CD8-positive, alpha-beta memory T cell (primary cell): ENCODE data around the gene SRXN1. TPM values are rescaled to one million over a fixed set of nuclear protein-coding genes. Genes with fewer than 3 reads are reported as not detected.

Source experiments
- CTCF ChIA-PET: fragments of 350-600 bp; sonication (Branson Sonifier 250); formaldehyde crosslinking; loops from one replicate; lab custom pipeline; 2021; ENCODE audit warnings: antibody characterized with exemption; lab: Charles Lee
- POLR2A ChIA-PET: fragments of 350-600 bp; sonication (Branson Sonifier 250); formaldehyde crosslinking; loops from one replicate; lab custom pipeline; 2021; ENCODE audit warnings: antibody characterized with exemption; lab: Charles Lee
- DNase-seq, 5 donors: peaks; one replicate each; pipeline versions ENCODE4 v3.0.0 to v3.0.0-alpha.2; 2020 to 2022; ENCODE audit warnings: mixed read lengths in 1 of 5
- H3K27ac ChIP-seq: one replicate; pipeline ENCODE4 v1.7.0; 2013; ENCODE audit warnings: low read depth, mild to moderate bottlenecking, low read length, moderate library complexity
- H3K27me3 ChIP-seq: 2 replicates; pipeline ENCODE4 v1.7.0; 2013; ENCODE audit warnings: low read length, mild to moderate bottlenecking; ENCODE audit not compliant: insufficient read depth, poor library complexity, severe bottlenecking
- H3K36me3 ChIP-seq: 2 replicates; pipeline ENCODE4 v1.7.0; 2013; ENCODE audit warnings: mild to moderate bottlenecking, low read length, moderate library complexity; ENCODE audit not compliant: insufficient read depth
- H3K4me1 ChIP-seq: 2 replicates; pipeline ENCODE4 v1.7.0; 2013; ENCODE audit warnings: mild to moderate bottlenecking, low read length, moderate library complexity; ENCODE audit not compliant: insufficient read depth
- H3K4me3 ChIP-seq: 2 replicates; pipeline ENCODE4 v1.7.0; 2013; ENCODE audit warnings: mild to moderate bottlenecking, low read length
- H3K9me3 ChIP-seq: 2 replicates; pipeline ENCODE4 v1.7.0; 2013; ENCODE audit warnings: mild to moderate bottlenecking, low read length
- H3K27ac Mint-ChIP-seq, 8 donors: one replicate each; pipeline ENCODE4 v1.8.0; 2020 to 2021; ENCODE audit warnings: mixed read lengths in 8 of 8, mild to moderate bottlenecking in 6 of 8, inconsistent platforms in 3 of 8, moderate library complexity in 3 of 8
- H3K27me3 Mint-ChIP-seq, 2 donors: one replicate each; pipeline ENCODE4 v1.8.0; 2020 to 2021; ENCODE audit warnings: mixed read lengths in 2 of 2, mild to moderate bottlenecking in 1 of 2, moderate library complexity in 1 of 2
- H3K36me3 Mint-ChIP-seq, 3 donors: one replicate each; pipeline ENCODE4 v1.8.0; 2020 to 2021; ENCODE audit warnings: mixed read lengths in 3 of 3, inconsistent platforms in 1 of 3, mild to moderate bottlenecking in 1 of 3
- H3K4me1 Mint-ChIP-seq, 3 donors: one replicate each; pipeline ENCODE4 v1.8.0; 2020 to 2021; ENCODE audit warnings: mixed read lengths in 3 of 3, inconsistent platforms in 1 of 3, mild to moderate bottlenecking in 1 of 3
- H3K4me3 Mint-ChIP-seq, 7 donors: one replicate each; pipeline ENCODE4 v1.8.0; 2020 to 2021; ENCODE audit warnings: mixed read lengths in 7 of 7, mild to moderate bottlenecking in 6 of 7, moderate library complexity in 4 of 7, inconsistent platforms in 2 of 7
- H3K9me3 Mint-ChIP-seq, 5 donors: one replicate each; pipeline ENCODE4 v1.8.0; 2020 to 2022; ENCODE audit warnings: mixed read lengths in 5 of 5, mild to moderate bottlenecking in 3 of 5, moderate library complexity in 2 of 5, inconsistent platforms in 1 of 5
- polyA plus RNA-seq: library from polyadenylated mRNA; unstranded; fragments of 300-500 nt; fragmentation: Illumina TruSeq; gene quantifications from one replicate; pipeline ENCODE4 v1.2.3, GENCODE V29; 2021
- total RNA-seq, 2 experiments: library from RNA; stranded (reverse); gene quantifications; one replicate each; pipeline ENCODE4 v1.2.3, GENCODE V29; 2021

The SRXN1 gene
- total and polyA plus RNA-seq, 3 experiments from 2014 or later = 20.3 to 26.3 (median 25.9) TPM

DNA sequence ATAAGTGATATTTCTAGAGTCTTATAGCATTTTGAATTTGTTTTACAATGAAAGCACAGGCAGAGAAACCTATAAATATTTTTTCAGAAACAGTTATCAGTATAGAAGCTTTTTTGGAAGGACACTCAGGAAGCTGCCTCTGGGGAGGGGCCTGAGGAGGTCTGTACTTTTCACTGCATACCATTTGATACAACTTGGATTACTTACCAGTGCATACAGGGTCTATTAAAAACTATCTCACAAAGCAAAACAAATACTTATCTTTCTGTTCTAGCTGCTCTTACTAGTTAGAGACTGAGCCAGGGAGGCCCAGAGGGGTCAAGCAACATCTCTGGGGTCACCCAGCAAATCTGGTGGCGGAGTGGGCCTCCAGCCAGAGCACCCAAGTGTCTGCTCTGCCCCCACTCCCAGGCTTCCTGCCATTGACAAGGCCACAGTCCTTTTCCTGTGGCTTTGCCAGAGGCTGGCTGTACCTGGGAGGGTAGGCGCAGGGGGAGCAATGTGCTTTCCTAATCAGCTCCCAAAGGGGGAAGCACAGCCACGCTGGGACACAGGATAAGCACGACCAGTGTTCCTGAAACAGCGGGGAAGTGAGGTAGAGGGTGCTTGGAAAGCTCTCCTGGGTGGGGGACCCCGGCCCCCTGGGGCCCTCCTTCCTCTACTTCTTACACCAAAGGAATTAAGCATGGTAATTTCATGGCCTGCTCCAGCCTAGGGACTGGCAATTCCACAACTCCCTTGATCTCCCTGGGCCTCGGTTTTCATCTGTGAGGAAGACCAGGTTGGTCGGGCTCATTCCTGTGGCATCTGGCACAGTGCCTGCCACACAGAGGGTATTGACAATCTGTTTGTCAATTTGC, 50.7 kb downstream of the SRXN1 start:
- no peak overlapping the region for H3K27ac ChIP-seq
- no peaks in the 10 kb centered on the region for H3K9me3 ChIP-seq
- ChIA-PET POLR2A (no interaction called here), CTCF (no interaction called here)
- no peaks in the 10 kb centered on the region for H3K36me3 ChIP-seq
- H3K27me3 ChIP-seq = no peaks in the 10 kb centered on the region
- Mint-ChIP-seq H3K4me3 (no peak overlapping the region), H3K36me3 (no peaks in the 10 kb centered on the region), H3K9me3 (no peaks in the 10 kb centered on the region), H3K27me3 (peaks cover 11 to 27% of the 10 kb centered on the region in 2 donors), H3K4me1 (no peaks in the 10 kb centered on the region), H3K27ac (no peak overlapping the region)
- no peak overlapping the region for H3K4me3 ChIP-seq
- no peaks in the 10 kb centered on the region for H3K4me1 ChIP-seq
- no peak for DNase-seq

DNA sequence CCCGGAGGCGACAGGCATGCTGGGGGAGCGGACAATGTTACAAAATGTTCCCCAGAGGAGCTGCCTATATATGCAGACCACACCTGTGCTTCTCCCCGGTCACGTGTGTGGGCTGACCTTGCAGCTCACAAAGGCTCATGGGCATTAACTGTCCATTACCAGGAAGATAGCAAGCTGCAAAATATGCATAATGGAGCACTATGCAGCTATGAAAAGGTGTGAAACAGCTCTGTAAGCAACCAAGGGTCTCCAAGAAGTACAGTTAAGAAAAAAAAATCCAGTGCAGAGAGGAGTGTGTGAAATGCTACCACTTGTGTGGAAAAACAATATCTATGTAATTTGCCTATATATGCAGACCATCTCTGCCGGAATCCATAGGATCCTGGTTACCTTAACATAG, 52.3 kb downstream of the SRXN1 start:
- H3K27me3 Mint-ChIP-seq = peaks cover 3 to 20% of the 10 kb centered on the region in 2 donors
- H3K36me3 Mint-ChIP-seq = no peaks in the 10 kb centered on the region
- DNase-seq = no peak
- no peak overlapping the region for H3K27ac Mint-ChIP-seq
- Histone ChIP-seq H3K36me3 (no peaks in the 10 kb centered on the region), H3K9me3 (no peaks in the 10 kb centered on the region), H3K27me3 (no peaks in the 10 kb centered on the region), H3K4me1 (no peaks in the 10 kb centered on the region), H3K27ac (no peak overlapping the region), H3K4me3 (no peak overlapping the region)
- ChIA-PET CTCF (interaction anchor here (1.0 kb wide), 1 partner anchor 45 kb away, joined by 3 read pairs; no protein-coding TSS in a partner anchor), POLR2A (no interaction called here)
- no peaks in the 10 kb centered on the region for H3K4me1 Mint-ChIP-seq
- H3K9me3 Mint-ChIP-seq = no peaks in the 10 kb centered on the region
- no peak overlapping the region for H3K4me3 Mint-ChIP-seq

DNA sequence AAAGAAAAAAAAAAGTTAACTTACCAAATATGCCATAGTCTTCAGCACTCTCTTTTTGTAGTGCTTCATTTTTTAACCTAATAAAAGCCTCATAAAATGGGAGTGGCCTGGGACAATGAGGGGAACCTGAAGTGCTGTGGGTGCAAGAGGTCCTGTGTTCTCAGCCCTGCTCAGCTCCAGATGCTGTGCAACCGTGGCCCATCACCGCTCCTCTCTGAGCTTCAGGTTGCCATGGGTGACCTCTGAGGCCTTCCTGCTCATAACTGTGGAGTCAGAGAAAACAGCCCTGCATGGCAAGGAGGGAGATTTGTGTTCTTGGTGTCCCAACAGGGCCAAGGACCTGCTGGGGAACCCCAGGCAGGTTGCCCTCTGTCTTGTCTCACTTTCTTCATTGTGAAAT, 52.9 kb downstream of the SRXN1 start:
- H3K36me3 ChIP-seq = no peaks in the 10 kb centered on the region
- no peaks in the 10 kb centered on the region for H3K27me3 ChIP-seq
- H3K4me3 ChIP-seq = no peak overlapping the region
- Mint-ChIP-seq H3K36me3 (no peaks in the 10 kb centered on the region), H3K4me1 (no peaks in the 10 kb centered on the region), H3K27me3 (peaks cover 2 to 15% of the 10 kb centered on the region in 2 donors), H3K27ac (no peak overlapping the region), H3K4me3 (no peak overlapping the region), H3K9me3 (no peaks in the 10 kb centered on the region)
- H3K4me1 ChIP-seq = no peaks in the 10 kb centered on the region
- no peak for DNase-seq
- ChIA-PET POLR2A (no interaction called here), CTCF (no interaction called here)
- H3K9me3 ChIP-seq = no peaks in the 10 kb centered on the region
- no peak overlapping the region for H3K27ac ChIP-seq

- CTCF ChIA-PET = no interaction called here
- no peak overlapping the region for H3K27ac Mint-ChIP-seq
- no peaks in the 10 kb centered on the region for H3K4me1 Mint-ChIP-seq
These were observed 54.7 kb downstream of the SRXN1 start for GRCh38 chr20:598133-598850.

DNA sequence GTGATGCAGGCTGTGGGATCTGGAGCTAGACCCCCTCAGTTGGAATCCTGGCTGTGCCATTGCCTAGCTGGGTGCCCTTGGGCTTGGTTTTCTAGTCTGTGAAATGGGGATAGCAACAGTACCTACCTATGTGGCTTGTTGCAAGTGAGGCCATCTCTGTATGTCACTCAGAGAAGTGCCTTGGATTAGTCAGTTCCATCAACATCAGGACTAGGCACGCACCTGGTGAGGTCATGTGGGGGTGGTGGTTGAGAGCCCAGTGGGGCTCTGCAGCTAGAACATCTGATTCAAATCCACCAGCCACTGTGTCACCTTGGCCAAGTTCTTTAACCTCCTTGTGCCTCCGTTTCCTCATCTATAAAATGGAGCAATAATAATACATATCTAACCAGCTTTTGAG, 55.4 kb downstream of the SRXN1 start:
- H3K9me3 ChIP-seq = no peaks in the 10 kb centered on the region
- no peaks in the 10 kb centered on the region for H3K36me3 ChIP-seq
- Mint-ChIP-seq H3K9me3 (no peaks in the 10 kb centered on the region), H3K36me3 (no peaks in the 10 kb centered on the region), H3K4me3 (no peak overlapping the region), H3K27me3 (peaks cover 3 to 21% of the 10 kb centered on the region in 2 donors), H3K27ac (no peak overlapping the region), H3K4me1 (no peaks in the 10 kb centered on the region)
- H3K4me1 ChIP-seq = no peaks in the 10 kb centered on the region
- no peak for DNase-seq
- POLR2A ChIA-PET = no interaction called here
- CTCF ChIA-PET = no interaction called here
- no peak overlapping the region for H3K27ac ChIP-seq
- H3K27me3 ChIP-seq = no peaks in the 10 kb centered on the region
- no peak overlapping the region for H3K4me3 ChIP-seq

More at GRCh38 chr20:598133-598850, 54.7 kb downstream of the SRXN1 start:
- Mint-ChIP-seq H3K4me3 (no peak overlapping the region), H3K36me3 (no peaks in the 10 kb centered on the region), H3K27me3 (peaks cover 2 to 19% of the 10 kb centered on the region in 2 donors), H3K9me3 (no peaks in the 10 kb centered on the region)
- Histone ChIP-seq H3K9me3 (no peaks in the 10 kb centered on the region), H3K4me3 (no peak overlapping the region), H3K27me3 (no peaks in the 10 kb centered on the region), H3K27ac (no peak overlapping the region), H3K36me3 (no peaks in the 10 kb centered on the region), H3K4me1 (no peaks in the 10 kb centered on the region)
- POLR2A ChIA-PET = no interaction called here
- no peak for DNase-seq

Other genes starting within 250 kb of the SRXN1 start
- gene RBCK1, start 244.9 kb downstream of the SRXN1 start, total RNA-seq = 10 to 100 TPM; 83.7 to 90.5 TPM
- 95.7 TPM for gene RBCK1, start 244.9 kb downstream of the SRXN1 start, polyA plus RNA-seq
- gene TBC1D20, start 190.7 kb downstream of the SRXN1 start, total RNA-seq = 10 to 100 TPM; 24.6 to 25.0 TPM
- gene TBC1D20, start 190.7 kb downstream of the SRXN1 start, polyA plus RNA-seq = 28.6 TPM
- 100 to 1,000 TPM; 172 to 173 TPM for gene CSNK2A1, start 109.4 kb downstream of the SRXN1 start, total RNA-seq
- 53.1 TPM for gene CSNK2A1, start 109.4 kb downstream of the SRXN1 start, polyA plus RNA-seq
- gene TCF15, start 42.9 kb downstream of the SRXN1 start, total RNA-seq = not detected
- not detected for gene TCF15, start 42.9 kb downstream of the SRXN1 start, polyA plus RNA-seq
- not detected for gene SCRT2, start 22.6 kb upstream of the SRXN1 start, total RNA-seq
- not detected for gene SCRT2, start 22.6 kb upstream of the SRXN1 start, polyA plus RNA-seq
- gene SLC52A3, start 115.3 kb upstream of the SRXN1 start, total RNA-seq = not detected
- gene SLC52A3, start 115.3 kb upstream of the SRXN1 start, polyA plus RNA-seq = not detected
- 10 to 100 TPM; 13.3 to 15.0 TPM for gene FAM110A, start 180.5 kb upstream of the SRXN1 start, total RNA-seq
- gene FAM110A, start 180.5 kb upstream of the SRXN1 start, polyA plus RNA-seq = 14.9 TPM